ENCODE measurements around the gene KLF18. TPM values are rescaled to one million over a fixed set of nuclear protein-coding genes. Genes with fewer than 3 reads are reported as not detected.

The KLF18 gene
- not detected for total RNA-seq
- not detected for polyA plus RNA-seq

GRCh38 chr1:44141531-44141930, at the start of gene KLF18:
TSS of gene KLF18 (minus strand) at chr1:44141631. CDS start at chr1:44141631, 0 bp downstream.
- H3K4me3 ChIP-seq (ENCODE audit: low read depth, low read length) = no peak within 1 kb of the TSS
- no peak within 1 kb of the TSS for H3K4me3 Mint-ChIP-seq
- no peak within 1 kb of the TSS for H3K27ac Mint-ChIP-seq
- H3K4me1 Mint-ChIP-seq = no peaks in the 10 kb centered on the region
- H3K4me1 ChIP-seq (ENCODE audit: control insufficient read depth, insufficient read depth, low read length, poor library complexity, severe bottlenecking) = no peaks in the 10 kb centered on the region
- H3K9me3 Mint-ChIP-seq = peaks cover 0 to 26% (median 10%) of the 10 kb centered on the region in 7 donors
- no peaks in the 10 kb centered on the region for H3K36me3 Mint-ChIP-seq
- H3K9me3 ChIP-seq (ENCODE audit: control insufficient read depth in 2 of 2, low read length in 2 of 2) = peaks cover 15 to 20% of the 10 kb centered on the region in 2 experiments
- DNase-seq (no peak), ATAC-seq (ENCODE audit: low read depth in 2 of 2) (no peak)
- no peak within 1 kb of the TSS for H3K27ac ChIP-seq (ENCODE audit: insufficient read depth, low read length, poor library complexity, severe bottlenecking)
- H3K27me3 Mint-ChIP-seq = no peaks in the 10 kb centered on the region
- H3K27me3 ChIP-seq (ENCODE audit: control insufficient read depth, insufficient read depth, low read length) = peaks cover 3% of the 10 kb centered on the region
- H3K36me3 ChIP-seq (ENCODE audit: control insufficient read depth, insufficient read depth, low read length) = no peaks in the 10 kb centered on the region

GRCh38 chr1:44174630-44175029, 33.2 kb upstream of the KLF18 start:
- Mint-ChIP-seq H3K27me3 (peaks cover 10% of the 10 kb centered on the region), H3K9me3 (peaks cover 0 to 10% (median 4%) of the 10 kb centered on the region in 7 donors), H3K4me3 (no peak overlapping the region), H3K4me1 (no peaks in the 10 kb centered on the region), H3K36me3 (no peaks in the 10 kb centered on the region), H3K27ac (no peak overlapping the region)
- Histone ChIP-seq H3K4me3 (ENCODE audit: low read depth, low read length) (no peak overlapping the region), H3K36me3 (ENCODE audit: control insufficient read depth, insufficient read depth, low read length) (no peaks in the 10 kb centered on the region), H3K4me1 (ENCODE audit: control insufficient read depth, insufficient read depth, low read length, poor library complexity, severe bottlenecking) (no peaks in the 10 kb centered on the region), H3K27me3 (ENCODE audit: control insufficient read depth, insufficient read depth, low read length) (peaks cover 3% of the 10 kb centered on the region), H3K9me3 (ENCODE audit: control insufficient read depth in 2 of 2, low read length in 2 of 2) (peaks cover 0 to 6% of the 10 kb centered on the region in 2 experiments), H3K27ac (ENCODE audit: insufficient read depth, low read length, poor library complexity, severe bottlenecking) (no peak overlapping the region)
- no peak for DNase-seq
- ATAC-seq (ENCODE audit: low read depth in 2 of 2) = no peak

GRCh38 chr1:44170281-44170823, 28.9 kb upstream of the KLF18 start:
- H3K9me3 ChIP-seq (ENCODE audit: control insufficient read depth in 2 of 2, low read length in 2 of 2) = peaks cover 5 to 13% of the 10 kb centered on the region in 2 experiments
- Mint-ChIP-seq H3K4me1 (peaks cover 0 to 2% (median 0%) of the 10 kb centered on the region in 4 donors), H3K4me3 (no peak overlapping the region), H3K36me3 (no peaks in the 10 kb centered on the region), H3K27ac (no peak overlapping the region), H3K9me3 (peaks cover 0 to 16% (median 4%) of the 10 kb centered on the region in 7 donors), H3K27me3 (peaks cover 18% of the 10 kb centered on the region)
- DNase-seq (no peak), ATAC-seq (ENCODE audit: low read depth in 2 of 2) (no peak)
- H3K27me3 ChIP-seq (ENCODE audit: control insufficient read depth, insufficient read depth, low read length) = peaks cover 8% of the 10 kb centered on the region
- H3K27ac ChIP-seq (ENCODE audit: insufficient read depth, low read length, poor library complexity, severe bottlenecking) = no peak overlapping the region
- H3K4me3 ChIP-seq (ENCODE audit: low read depth, low read length) = no peak overlapping the region
- no peaks in the 10 kb centered on the region for H3K4me1 ChIP-seq (ENCODE audit: control insufficient read depth, insufficient read depth, low read length, poor library complexity, severe bottlenecking)
- H3K36me3 ChIP-seq (ENCODE audit: control insufficient read depth, insufficient read depth, low read length) = no peaks in the 10 kb centered on the region

GRCh38 chr1:44168520-44169098, 27.2 kb upstream of the KLF18 start:
- Histone ChIP-seq H3K4me3 (ENCODE audit: low read depth, low read length) (no peak overlapping the region), H3K27ac (ENCODE audit: insufficient read depth, low read length, poor library complexity, severe bottlenecking) (no peak overlapping the region), H3K36me3 (ENCODE audit: control insufficient read depth, insufficient read depth, low read length) (no peaks in the 10 kb centered on the region), H3K4me1 (ENCODE audit: control insufficient read depth, insufficient read depth, low read length, poor library complexity, severe bottlenecking) (no peaks in the 10 kb centered on the region), H3K9me3 (ENCODE audit: control insufficient read depth in 2 of 2, low read length in 2 of 2) (peaks cover 5 to 7% of the 10 kb centered on the region in 2 experiments), H3K27me3 (ENCODE audit: control insufficient read depth, insufficient read depth, low read length) (peaks cover 5% of the 10 kb centered on the region)
- Mint-ChIP-seq H3K9me3 (peaks cover 0 to 9% (median 3%) of the 10 kb centered on the region in 7 donors), H3K4me3 (no peak overlapping the region), H3K27ac (no peak overlapping the region), H3K27me3 (peaks cover 21% of the 10 kb centered on the region), H3K36me3 (no peaks in the 10 kb centered on the region), H3K4me1 (peaks cover 0 to 2% (median 0%) of the 10 kb centered on the region in 4 donors)
- ATAC-seq (ENCODE audit: low read depth in 2 of 2) (no peak), DNase-seq (peak in 1 of 3 donors; percentile 5)

GRCh38 chr1:44161546-44161945, 20.1 kb upstream of the KLF18 start:
- Histone ChIP-seq H3K27ac (ENCODE audit: insufficient read depth, low read length, poor library complexity, severe bottlenecking) (no peak overlapping the region), H3K9me3 (ENCODE audit: control insufficient read depth in 2 of 2, low read length in 2 of 2) (peaks cover 0 to 6% of the 10 kb centered on the region in 2 experiments), H3K27me3 (ENCODE audit: control insufficient read depth, insufficient read depth, low read length) (no peaks in the 10 kb centered on the region), H3K4me3 (ENCODE audit: low read depth, low read length) (no peak overlapping the region), H3K36me3 (ENCODE audit: control insufficient read depth, insufficient read depth, low read length) (no peaks in the 10 kb centered on the region), H3K4me1 (ENCODE audit: control insufficient read depth, insufficient read depth, low read length, poor library complexity, severe bottlenecking) (no peaks in the 10 kb centered on the region)
- H3K4me3 Mint-ChIP-seq = no peak overlapping the region
- no peaks in the 10 kb centered on the region for H3K36me3 Mint-ChIP-seq
- H3K4me1 Mint-ChIP-seq = no peaks in the 10 kb centered on the region
- peaks cover 35% of the 10 kb centered on the region for H3K27me3 Mint-ChIP-seq
- no peak for ATAC-seq (ENCODE audit: low read depth in 2 of 2)
- H3K9me3 Mint-ChIP-seq = peaks cover 0 to 6% (median 1%) of the 10 kb centered on the region in 7 donors
- no peak overlapping the region for H3K27ac Mint-ChIP-seq
- no peak for DNase-seq

- H3K36me3 Mint-ChIP-seq = no peaks in the 10 kb centered on the region
- H3K4me1 Mint-ChIP-seq = no peaks in the 10 kb centered on the region
- no peak for DNase-seq
- no peak for ATAC-seq (ENCODE audit: low read depth in 2 of 2)
- no peaks in the 10 kb centered on the region for H3K36me3 ChIP-seq (ENCODE audit: control insufficient read depth, insufficient read depth, low read length)
- no peak overlapping the region for H3K4me3 Mint-ChIP-seq
- no peak overlapping the region for H3K4me3 ChIP-seq (ENCODE audit: low read depth, low read length)
- peaks cover 35% of the 10 kb centered on the region for H3K27me3 Mint-ChIP-seq
- no peak overlapping the region for H3K27ac Mint-ChIP-seq
- H3K27ac ChIP-seq (ENCODE audit: insufficient read depth, low read length, poor library complexity, severe bottlenecking) = no peak overlapping the region
- peaks cover 0 to 6% (median 1%) of the 10 kb centered on the region in 7 donors for H3K9me3 Mint-ChIP-seq
- H3K9me3 ChIP-seq (ENCODE audit: control insufficient read depth in 2 of 2, low read length in 2 of 2) = peaks cover 0 to 6% of the 10 kb centered on the region in 2 experiments
- H3K27me3 ChIP-seq (ENCODE audit: control insufficient read depth, insufficient read depth, low read length) = no peaks in the 10 kb centered on the region
- no peaks in the 10 kb centered on the region for H3K4me1 ChIP-seq (ENCODE audit: control insufficient read depth, insufficient read depth, low read length, poor library complexity, severe bottlenecking)
Observed at GRCh38 chr1:44158871-44159270, 17.4 kb upstream of the KLF18 start.

GRCh38 chr1:44157903-44158302, 16.5 kb upstream of the KLF18 start:
- Mint-ChIP-seq H3K9me3 (peaks cover 0 to 6% (median 1%) of the 10 kb centered on the region in 7 donors), H3K4me1 (no peaks in the 10 kb centered on the region), H3K27ac (no peak overlapping the region), H3K4me3 (no peak overlapping the region), H3K36me3 (no peaks in the 10 kb centered on the region), H3K27me3 (peaks cover 30% of the 10 kb centered on the region)
- no peak overlapping the region for H3K4me3 ChIP-seq (ENCODE audit: low read depth, low read length)
- H3K27ac ChIP-seq (ENCODE audit: insufficient read depth, low read length, poor library complexity, severe bottlenecking) = no peak overlapping the region
- H3K36me3 ChIP-seq (ENCODE audit: control insufficient read depth, insufficient read depth, low read length) = no peaks in the 10 kb centered on the region
- DNase-seq = no peak
- H3K9me3 ChIP-seq (ENCODE audit: control insufficient read depth in 2 of 2, low read length in 2 of 2) = peaks cover 0 to 6% of the 10 kb centered on the region in 2 experiments
- H3K4me1 ChIP-seq (ENCODE audit: control insufficient read depth, insufficient read depth, low read length, poor library complexity, severe bottlenecking) = no peaks in the 10 kb centered on the region
- no peaks in the 10 kb centered on the region for H3K27me3 ChIP-seq (ENCODE audit: control insufficient read depth, insufficient read depth, low read length)
- ATAC-seq (ENCODE audit: low read depth in 2 of 2) = no peak

- H3K4me1 Mint-ChIP-seq = no peaks in the 10 kb centered on the region
- Histone ChIP-seq H3K36me3 (ENCODE audit: control insufficient read depth, insufficient read depth, low read length) (no peaks in the 10 kb centered on the region), H3K4me3 (ENCODE audit: low read depth, low read length) (no peak overlapping the region), H3K27me3 (ENCODE audit: control insufficient read depth, insufficient read depth, low read length) (peaks cover 5% of the 10 kb centered on the region), H3K27ac (ENCODE audit: insufficient read depth, low read length, poor library complexity, severe bottlenecking) (no peak overlapping the region), H3K4me1 (ENCODE audit: control insufficient read depth, insufficient read depth, low read length, poor library complexity, severe bottlenecking) (no peaks in the 10 kb centered on the region), H3K9me3 (ENCODE audit: control insufficient read depth in 2 of 2, low read length in 2 of 2) (no peaks in the 10 kb centered on the region)
- no peak overlapping the region for H3K27ac Mint-ChIP-seq
- ATAC-seq (ENCODE audit: low read depth in 2 of 2) (no peak), DNase-seq (no peak)
- peaks cover 0 to 1% (median 0%) of the 10 kb centered on the region in 7 donors for H3K9me3 Mint-ChIP-seq
- H3K4me3 Mint-ChIP-seq = no peak overlapping the region
- H3K36me3 Mint-ChIP-seq = no peaks in the 10 kb centered on the region
- peaks cover 32% of the 10 kb centered on the region for H3K27me3 Mint-ChIP-seq
Observed at GRCh38 chr1:44154049-44154448, 12.6 kb upstream of the KLF18 start.

Data from CD4-positive, CD25-positive, alpha-beta regulatory T cell (primary cell).